HUDEP-2 (cell line): ENCODE results near the gene ITPR3.

Experiments used
- DNase-seq, 76 experiments: peaks; one replicate each; lab custom pipeline; 2025; ENCODE audit not compliant: unreplicated experiment in 76 of 76; lab: John Stamatoyannopoulos, UW

Gene ITPR3

GRCh38 chr6:33695451-33695887 lies 74.3 kb downstream of the ITPR3 start:
- DNase-seq = no peak

GRCh38 chr6:33696076-33696475 lies 75.0 kb downstream of the ITPR3 start:
- DNase-seq = no peak

DNA sequence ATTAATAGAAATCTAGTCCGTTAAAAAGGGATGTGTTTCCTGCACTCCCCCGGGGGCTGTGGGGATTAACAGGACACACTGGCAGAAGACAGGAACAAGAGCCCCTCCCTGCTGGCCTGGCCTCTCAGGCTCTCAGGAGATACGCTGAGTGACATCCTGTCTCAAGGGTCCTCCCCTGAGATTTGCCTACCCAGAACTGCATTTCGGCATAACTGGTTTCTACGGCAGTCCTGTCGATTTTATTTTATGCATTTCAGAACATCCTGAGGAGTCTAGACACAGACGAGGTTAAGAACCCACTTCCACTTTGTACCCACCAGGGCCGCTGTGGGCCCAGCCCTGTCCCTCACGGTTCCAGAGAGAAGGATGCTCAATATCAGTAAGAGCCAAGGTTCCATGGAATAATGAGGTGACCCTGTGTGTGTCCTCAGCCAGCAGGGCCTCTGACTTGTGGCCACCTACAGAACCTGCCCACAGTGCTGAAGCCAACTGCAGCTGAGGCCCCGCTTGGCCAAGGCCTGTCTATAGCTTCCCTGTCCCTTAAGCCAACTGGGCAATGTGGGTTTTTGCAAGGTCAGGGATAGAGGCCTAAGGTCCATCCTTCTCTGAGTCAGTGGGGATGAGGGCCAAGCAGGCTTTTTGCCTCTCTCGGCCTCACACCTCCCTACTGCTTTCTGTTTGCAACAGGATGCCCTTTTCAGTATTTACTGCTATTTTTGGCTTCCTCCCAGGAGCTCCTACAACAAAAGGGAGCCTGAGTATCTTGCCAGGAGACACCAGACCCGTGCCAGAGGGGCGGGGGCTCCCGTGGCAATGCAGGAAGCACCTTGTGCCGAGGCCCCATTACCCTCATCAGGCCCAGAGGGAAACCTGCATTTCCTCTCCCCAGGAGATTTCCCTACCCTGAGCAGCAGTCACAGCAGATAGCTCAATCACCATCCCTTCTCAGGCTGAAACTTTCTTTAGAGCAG lies 75.7 kb downstream of the ITPR3 start:
- DNase-seq = no peak

DNA sequence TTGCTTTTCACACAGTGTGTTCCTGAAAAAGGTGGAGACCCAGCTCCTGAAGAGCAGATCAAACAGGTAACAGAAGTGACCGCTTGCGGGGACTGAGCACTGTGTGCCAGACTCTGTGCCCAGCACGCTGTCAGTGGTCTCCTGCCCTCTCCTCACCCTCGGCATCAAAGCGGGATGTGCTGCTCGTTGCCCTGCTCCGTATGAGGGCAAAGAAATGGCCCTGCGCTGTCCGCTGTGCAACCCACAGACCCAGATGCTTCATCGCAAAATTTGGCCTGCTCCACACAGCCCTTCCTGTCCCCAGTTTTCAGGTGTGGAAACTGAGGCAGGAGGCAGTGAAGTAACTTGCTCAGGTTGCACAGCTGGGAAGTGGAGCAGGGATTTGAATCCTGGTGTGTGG lies 76.7 kb downstream of the ITPR3 start:
- no peak for DNase-seq

DNA sequence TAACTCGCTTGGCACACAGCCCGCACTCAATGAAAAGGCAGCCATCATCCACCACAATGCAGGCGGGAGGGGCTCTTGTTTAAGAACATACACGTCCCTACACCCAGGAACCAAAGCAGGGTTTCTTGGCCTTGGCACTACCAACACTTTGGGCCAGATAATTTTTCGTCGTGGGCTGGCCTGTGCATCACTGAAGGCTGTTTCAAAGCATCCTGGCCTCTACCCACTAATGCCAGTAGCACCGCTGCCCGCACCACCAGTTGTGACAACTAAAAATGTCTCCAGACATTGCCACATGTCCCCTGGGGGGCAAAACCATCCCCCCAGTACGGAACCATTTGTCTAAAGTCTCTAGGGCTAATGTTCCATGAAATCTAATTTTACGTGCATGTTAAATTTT lies 77.4 kb downstream of the ITPR3 start:
- no peak for DNase-seq

DNA sequence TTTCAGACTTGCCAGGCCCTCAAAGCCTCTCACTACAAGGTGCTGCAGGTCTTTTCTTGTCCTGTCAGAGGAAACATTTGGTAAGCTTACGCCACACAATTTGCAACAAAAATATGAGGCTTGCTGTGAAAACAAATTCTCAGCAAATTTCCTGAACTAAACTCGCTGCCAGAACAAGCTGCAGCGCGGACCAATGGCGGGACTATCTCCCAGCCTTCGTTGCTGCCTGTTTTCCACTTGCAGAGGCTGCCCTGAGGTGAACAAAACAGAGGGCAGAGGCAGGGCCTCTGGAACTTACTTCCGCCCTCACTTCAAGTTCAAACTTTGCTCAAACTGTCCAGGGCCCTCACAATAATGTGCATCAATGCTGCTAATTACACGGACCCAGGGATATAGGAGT lies 78.0 kb downstream of the ITPR3 start:
- DNase-seq = no peak

DNA sequence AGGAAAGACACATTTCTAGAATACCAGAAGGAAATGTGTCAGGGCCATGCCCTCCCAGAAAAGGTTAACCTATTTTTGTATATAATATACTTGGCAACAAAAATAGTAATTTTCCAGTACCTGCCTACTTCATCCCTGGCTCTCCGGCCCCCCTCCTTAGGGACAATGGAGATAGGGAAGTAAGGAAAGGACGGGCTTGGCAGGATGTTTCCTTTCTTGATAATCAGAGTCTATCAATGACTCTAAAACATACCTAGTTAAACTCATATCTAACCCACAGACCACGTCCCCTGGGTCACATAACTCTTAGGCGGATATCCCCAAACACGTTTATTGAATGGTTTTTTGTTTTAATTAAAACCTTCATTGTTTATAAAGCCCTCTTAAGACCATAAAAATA lies 78.6 kb downstream of the ITPR3 start:
- no peak for DNase-seq

- DNase-seq = peak in 68 of 76 experiments; percentile 17 to 79 (median 53)
Measured at GRCh38 chr6:33700391-33701050, 79.4 kb downstream of the ITPR3 start.

GRCh38 chr6:33702345-33702977 lies 81.3 kb downstream of the ITPR3 start:
- peak in 55 of 76 experiments; percentile 5 to 68 (median 32) for DNase-seq

DNA sequence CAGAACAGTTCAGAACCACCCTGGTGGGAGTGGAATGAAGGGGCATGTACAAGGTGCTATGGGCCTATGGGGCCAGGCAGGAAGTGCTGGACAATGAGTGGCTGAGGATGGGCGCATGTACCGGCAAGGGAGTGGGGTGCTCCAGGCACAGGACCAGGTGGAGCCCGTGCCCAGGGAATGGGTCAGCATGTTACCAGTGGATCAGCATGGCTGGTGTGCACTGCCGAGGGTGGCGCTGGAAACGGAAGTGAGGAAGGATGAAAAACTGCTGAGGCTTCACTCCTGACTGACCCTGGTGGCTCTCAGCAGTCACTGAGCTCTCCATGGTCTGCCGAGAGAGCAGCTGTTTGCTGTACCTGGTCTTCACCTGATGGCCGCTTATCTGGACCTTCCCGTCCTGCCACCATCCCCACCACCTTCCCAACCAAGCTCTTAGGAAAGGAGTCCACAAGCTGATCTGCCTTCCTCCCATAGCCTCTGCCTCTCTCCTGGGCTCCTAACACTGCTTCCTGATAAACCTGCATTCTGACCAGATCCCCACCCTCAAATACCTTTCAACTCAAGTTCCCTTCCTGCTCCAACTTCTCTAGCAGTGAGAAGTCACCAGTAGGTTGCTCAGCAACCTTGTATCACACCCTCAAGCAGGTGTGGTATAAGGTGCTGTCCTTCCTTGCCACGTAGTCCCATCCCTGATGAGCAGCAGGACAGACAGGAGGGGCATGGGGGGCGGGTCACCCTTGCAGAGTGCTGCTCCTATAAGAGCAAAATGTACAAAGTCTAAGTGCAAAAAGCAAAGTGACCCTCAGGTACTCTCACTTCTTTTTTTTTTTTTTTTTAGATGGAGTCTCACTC lies 83.3 kb downstream of the ITPR3 start:
- no peak for DNase-seq

DNA sequence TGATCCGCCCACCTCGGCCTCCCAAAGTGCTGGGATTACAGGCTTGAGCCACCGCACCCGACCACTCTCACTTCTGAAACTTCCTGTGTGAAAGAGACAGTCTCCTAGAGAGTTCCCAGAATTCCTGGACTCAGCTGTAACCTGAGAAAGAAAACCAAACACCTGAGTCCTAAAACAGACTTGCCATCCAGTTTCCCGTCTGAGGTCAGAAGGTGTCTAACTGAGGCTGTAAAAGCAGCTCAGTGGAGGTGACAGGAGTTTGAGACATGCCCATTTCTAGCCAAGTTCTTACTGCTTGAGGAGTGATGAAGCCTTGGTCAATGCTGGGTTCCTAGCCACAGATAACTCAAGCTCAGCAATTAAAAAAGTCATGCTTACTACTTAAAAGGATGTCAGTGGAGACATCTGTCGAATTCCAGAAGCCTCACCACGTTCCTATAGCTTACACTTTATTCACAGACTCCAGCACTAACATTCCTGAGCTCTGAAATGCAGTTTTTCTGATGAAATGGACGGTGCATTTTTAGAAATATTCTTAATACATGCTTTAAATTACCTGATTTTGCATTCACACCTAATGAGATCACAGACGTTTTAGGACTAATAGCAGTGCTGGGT lies 84.3 kb downstream of the ITPR3 start:
- no peak for DNase-seq

DNA sequence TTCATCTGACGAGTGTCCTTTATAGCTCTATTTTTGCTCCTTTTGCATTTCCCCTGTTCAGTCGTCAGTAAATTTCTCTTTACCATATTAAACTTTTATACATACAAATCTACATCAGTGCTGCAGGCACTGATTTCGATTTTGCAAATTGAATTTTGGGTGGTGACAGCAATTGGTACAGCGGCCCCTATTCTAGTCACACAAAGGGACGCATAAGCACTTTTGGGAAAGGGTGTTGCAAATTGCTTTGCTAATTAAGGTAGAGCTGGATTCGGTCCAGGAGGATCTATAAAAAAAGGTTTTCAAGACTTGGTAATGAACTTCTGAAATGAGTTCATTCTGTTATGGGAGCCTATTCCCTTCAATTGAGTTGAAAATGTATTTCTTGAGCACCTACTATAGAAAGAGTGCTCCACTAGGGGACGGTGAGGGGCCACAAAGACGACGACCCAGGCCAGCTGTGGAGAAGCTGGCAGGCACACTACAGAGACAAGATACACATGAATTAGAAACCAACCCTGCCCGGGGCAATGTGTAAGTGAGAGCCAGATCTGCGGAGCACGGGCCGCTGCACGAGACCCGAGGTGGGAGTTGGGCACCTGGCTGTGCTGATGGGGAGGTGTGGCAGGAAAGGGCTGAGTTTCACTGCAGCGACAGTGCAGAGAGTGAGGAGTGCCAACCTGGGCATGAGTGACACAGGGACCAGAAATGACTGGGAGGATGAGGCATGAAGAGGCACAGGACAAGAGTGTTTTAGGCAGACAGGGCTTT lies 85.0 kb downstream of the ITPR3 start:
- DNase-seq = no peak

- no peak for DNase-seq
Measured at GRCh38 chr6:33707771-33708170, 86.6 kb downstream of the ITPR3 start.

DNA sequence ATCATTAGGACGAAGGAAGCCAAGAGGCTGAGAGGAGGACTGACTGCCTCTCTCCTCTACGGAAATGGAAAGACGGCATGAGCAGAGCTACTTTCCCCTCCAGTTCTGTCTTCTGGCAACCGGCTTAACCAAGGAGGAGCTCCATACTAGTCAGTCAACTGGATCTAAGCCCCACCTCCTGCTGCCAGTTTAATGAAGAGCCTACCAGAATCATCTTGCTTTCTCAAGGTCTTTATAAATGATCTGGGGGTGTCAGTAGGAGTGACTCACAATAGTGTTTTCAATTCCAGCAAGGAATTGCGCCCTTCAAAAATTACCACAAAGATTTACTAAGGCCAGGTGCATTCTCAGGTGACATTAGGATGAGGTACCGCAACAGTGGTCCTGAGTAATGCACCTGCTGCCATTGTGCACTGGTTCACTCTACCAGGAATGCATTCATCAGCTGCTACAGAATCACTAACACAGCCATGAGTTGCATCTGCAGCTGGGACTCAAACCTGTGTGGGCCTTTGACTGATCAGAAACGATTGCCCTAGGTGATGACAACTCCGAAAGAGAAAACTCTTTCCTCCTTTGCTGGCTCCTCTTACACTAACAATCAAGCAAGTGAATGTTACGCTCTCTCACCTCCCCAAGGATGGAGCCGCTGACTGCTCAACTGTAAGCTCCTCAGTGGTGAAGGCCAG lies 87.5 kb downstream of the ITPR3 start:
- DNase-seq = no peak

- DNase-seq = no peak
Measured at GRCh38 chr6:33709605-33710295, 88.6 kb downstream of the ITPR3 start.

- peak in 1 of 76 experiments; percentile 49 for DNase-seq
Measured at GRCh38 chr6:33710296-33711121, 89.4 kb downstream of the ITPR3 start.
